H9 (cell line): ENCODE data around the gene CSTPP1. TPM values are rescaled to one million over a fixed set of nuclear protein-coding genes. Genes with fewer than 3 reads are reported as not detected.
A peak's percentile ranks its signal among the peaks of the same experiment; 100 is the strongest.

Experiments used
- DNase-seq: peaks from one replicate; pipeline ENCODE4 v3.0.0-alpha.2; 2017
- H2AFZ ChIP-seq: one replicate; pipeline ENCODE4 v1.6.1; 2013; ENCODE audit warnings: mild to moderate bottlenecking, low read length, control low read depth, moderate library complexity
- H2AK5ac ChIP-seq: 2 replicates; pipeline ENCODE4 v1.6.1; 2013; ENCODE audit warnings: low read length, control low read depth, mixed read lengths; ENCODE audit not compliant: insufficient read length
- H2BK120ac ChIP-seq: one replicate; pipeline ENCODE4 v1.6.1; 2013; ENCODE audit warnings: low read depth, mild to moderate bottlenecking, low read length, control low read depth, inconsistent platforms; ENCODE audit not compliant: poor library complexity, severe bottlenecking
- H2BK12ac ChIP-seq: 2 replicates; pipeline ENCODE4 v1.6.1; 2013; ENCODE audit warnings: low read length, control low read depth, mixed read lengths, low read depth; ENCODE audit not compliant: insufficient read length
- H2BK15ac ChIP-seq: 2 replicates; pipeline ENCODE4 v1.6.1; 2013; ENCODE audit warnings: low read depth, low read length, control low read depth
- H2BK20ac ChIP-seq: one replicate; pipeline ENCODE4 v1.6.1; 2013; ENCODE audit warnings: low read depth, mild to moderate bottlenecking, low read length, control low read depth, inconsistent platforms; ENCODE audit not compliant: poor library complexity, severe bottlenecking
- H2BK5ac ChIP-seq: 2 replicates; pipeline ENCODE4 v1.6.1; 2013; ENCODE audit warnings: low read length, control low read depth, mixed read lengths; ENCODE audit not compliant: insufficient read length
- H3K14ac ChIP-seq: 2 replicates; pipeline ENCODE4 v1.6.1; 2013; ENCODE audit warnings: low read length, control low read depth; ENCODE audit not compliant: insufficient read depth
- H3K18ac ChIP-seq: 2 replicates; pipeline ENCODE4 v1.6.1; 2013; ENCODE audit warnings: low read depth, mild to moderate bottlenecking, mixed read lengths, low read length, control low read depth; ENCODE audit not compliant: insufficient read length
- H3K23ac ChIP-seq: 2 replicates; pipeline ENCODE4 v1.6.1; 2013; ENCODE audit warnings: low read length, control low read depth, mixed read lengths, low read depth; ENCODE audit not compliant: insufficient read length
- H3K23me2 ChIP-seq: 2 replicates; pipeline ENCODE4 v1.6.1; 2013; ENCODE audit warnings: low read depth, mild to moderate bottlenecking, mixed read lengths, low read length, control low read depth; ENCODE audit not compliant: insufficient read length, poor library complexity, severe bottlenecking
- H3K27ac ChIP-seq: 2 replicates; pipeline ENCODE4 v1.5.1; 2013; ENCODE audit warnings: low read length, control low read depth, mixed read lengths, low read depth; ENCODE audit not compliant: insufficient read length
- H3K27me3 ChIP-seq: 2 replicates; pipeline ENCODE4 v1.6.1; 2013; ENCODE audit warnings: low read length, control low read depth, inconsistent platforms; ENCODE audit not compliant: insufficient read depth
- H3K4ac ChIP-seq: 2 replicates; pipeline ENCODE4 v1.6.1; 2013; ENCODE audit warnings: low read depth, mild to moderate bottlenecking, control low read depth, inconsistent platforms, low read length, moderate library complexity
- H3K4me1 ChIP-seq: 2 replicates; pipeline ENCODE4 v1.6.1; 2013; ENCODE audit warnings: low read length, control low read depth, inconsistent platforms; ENCODE audit not compliant: insufficient read depth
- H3K4me2 ChIP-seq: 2 replicates; pipeline ENCODE4 v1.6.1; 2013; ENCODE audit warnings: low read length, control low read depth, mixed read lengths; ENCODE audit not compliant: insufficient read length, insufficient read depth
- H3K56ac ChIP-seq: 2 replicates; pipeline ENCODE4 v1.6.1; 2013; ENCODE audit warnings: low read depth, mild to moderate bottlenecking, mixed read lengths, low read length, control low read depth; ENCODE audit not compliant: insufficient read length
- H3K79me1 ChIP-seq: 2 replicates; pipeline ENCODE4 v1.6.1; 2013; ENCODE audit warnings: low read depth, mild to moderate bottlenecking, moderate library complexity, low read length, control low read depth, inconsistent platforms; ENCODE audit not compliant: insufficient read depth, poor library complexity, severe bottlenecking
- H3K79me2 ChIP-seq: 2 replicates; pipeline ENCODE4 v1.6.1; 2013; ENCODE audit warnings: low read length, control low read depth, inconsistent platforms; ENCODE audit not compliant: insufficient read depth
- H3K9ac ChIP-seq: 2 replicates; pipeline ENCODE4 v1.6.1; 2013; ENCODE audit warnings: low read length, control low read depth, mixed read lengths; ENCODE audit not compliant: insufficient read length; ENCODE audit errors: extremely low read depth
- H3K9me3 ChIP-seq: one replicate; pipeline ENCODE4 v1.6.1; 2013; ENCODE audit warnings: low read depth, low read length, inconsistent platforms; ENCODE audit not compliant: control insufficient read depth
- H3T11ph ChIP-seq: one replicate; pipeline ENCODE4 v1.6.1; 2013; ENCODE audit warnings: mild to moderate bottlenecking, low read length, control low read depth, inconsistent platforms
- H4K20me1 ChIP-seq: one replicate; pipeline ENCODE4 v1.6.1; 2013; ENCODE audit not compliant: control insufficient read depth, insufficient read length, insufficient read depth
- H4K5ac ChIP-seq: 2 replicates; pipeline ENCODE4 v1.6.1; 2013; ENCODE audit warnings: low read depth, mild to moderate bottlenecking, mixed read lengths, low read length, control low read depth; ENCODE audit not compliant: insufficient read length
- H4K8ac ChIP-seq: replicated peaks from 2 replicates; pipeline ENCODE4 v1.6.1; 2013; ENCODE audit warnings: low read length, control low read depth, mixed read lengths, low read depth; ENCODE audit not compliant: insufficient read length
- H4K91ac ChIP-seq: 2 replicates; pipeline ENCODE4 v1.6.1; 2013; ENCODE audit warnings: low read depth, mild to moderate bottlenecking, moderate library complexity, mixed read lengths, low read length, control low read depth; ENCODE audit not compliant: insufficient read length
- H3K27ac Mint-ChIP-seq, 3 experiments: 2 replicates in 2 of 3; 3 replicates in 1 of 3; pipeline ENCODE4 v1.8.0; 2020 to 2021; ENCODE audit warnings: mixed read lengths in 3 of 3, mild to moderate bottlenecking in 1 of 3, moderate library complexity in 1 of 3
- H3K27me3 Mint-ChIP-seq: 2 replicates; pipeline ENCODE4 v1.8.0; 2021; ENCODE audit warnings: low read depth, mild to moderate bottlenecking, moderate library complexity, mixed read lengths
- H3K36me3 Mint-ChIP-seq, 3 experiments: 2 replicates in 2 of 3; 3 replicates in 1 of 3; pipeline ENCODE4 v1.8.0; 2020 to 2021; ENCODE audit warnings: low read depth in 3 of 3, mixed read lengths in 3 of 3; ENCODE audit not compliant: insufficient read depth in 1 of 3
- H3K4me1 Mint-ChIP-seq, 2 experiments: 2 replicates each; pipeline ENCODE4 v1.8.0; 2020; ENCODE audit warnings: mixed read lengths in 2 of 2
- H3K4me3 Mint-ChIP-seq, 2 experiments: 2 replicates in 1 of 2; 3 replicates in 1 of 2; pipeline ENCODE4 v1.8.0; 2020 to 2021; ENCODE audit warnings: mild to moderate bottlenecking in 2 of 2, mixed read lengths in 2 of 2, moderate library complexity in 1 of 2
- H3K9me3 Mint-ChIP-seq, 2 experiments: 2 replicates in 1 of 2; 3 replicates in 1 of 2; pipeline ENCODE4 v1.8.0; 2020; ENCODE audit warnings: mild to moderate bottlenecking in 2 of 2, mixed read lengths in 2 of 2, moderate library complexity in 1 of 2
- CTCF ChIP-seq: fragments of 200-600 bp; sonication (generic); conservative IDR thresholded peaks from 3 replicates; pipeline ENCODE4 v1.8.0; 2021; ENCODE audit warnings: antibody characterized with exemption, mild to moderate bottlenecking
- WGBS: extraction: QIAGEN DNeasy Blood & Tissue Kit; methylation state at CpG from one replicate; pipeline ENCODE4 v1.1.7; 2013; ENCODE audit warnings: missing lambda C conversion rate, low lambda C conversion rate, mixed read lengths; ENCODE audit not compliant: insufficient read length; ENCODE audit errors: extremely low coverage; 5-methylcytosine and 5-hydroxymethylcytosine counted together
- total RNA-seq: library from RNA; stranded (reverse); gene quantifications from 2 replicates; pipeline ENCODE4 v1.2.1, GENCODE V29; 2021

CSTPP1 gene
- total RNA-seq, 1 experiment from 2014 or later = 21.2 TPM

- peaks cover 12% of the 10 kb centered on the region; the same call in 1 of the 2 replicates for H3K4me1 ChIP-seq
- no peak overlapping the region for H2BK5ac ChIP-seq
- Mint-ChIP-seq H3K4me1 (peaks cover 22 to 34% of the 10 kb centered on the region in 2 experiments), H3K27me3 (no peaks in the 10 kb centered on the region), H3K36me3 (no peaks in the 10 kb centered on the region; a peak in 1 of 7 replicates), H3K9me3 (no peaks in the 10 kb centered on the region), H3K4me3 (no peak overlapping the region), H3K27ac (no peak overlapping the region)
- no peak overlapping the region for H2BK15ac ChIP-seq
- no CpG with 5 or more reads among the region's 2 CpGs for WGBS
- H3K23ac ChIP-seq = no peak overlapping the region
- no peak overlapping the region for H2AFZ ChIP-seq
- H3K4ac ChIP-seq = no peak overlapping the region
- H3K9ac ChIP-seq = no peak overlapping the region
- no peak overlapping the region for H3T11ph ChIP-seq
- H3K23me2 ChIP-seq = no peaks in the 10 kb centered on the region
- H3K14ac ChIP-seq = no peak overlapping the region
- H2BK120ac ChIP-seq = no peak overlapping the region
- no peak overlapping the region for H2BK12ac ChIP-seq
- no peaks in the 10 kb centered on the region for H3K9me3 ChIP-seq
- no peak overlapping the region for H3K27ac ChIP-seq
- no peak overlapping the region for H4K5ac ChIP-seq
- no peaks in the 10 kb centered on the region for H4K20me1 ChIP-seq
- TF ChIP-seq CTCF = no peak
- H3K79me2 ChIP-seq = no peaks in the 10 kb centered on the region
- no peak overlapping the region for H3K56ac ChIP-seq
- H2BK20ac ChIP-seq = no peak overlapping the region
- no peak overlapping the region for H3K4me2 ChIP-seq
- peak overlapping the region; percentile 47 for H3K18ac ChIP-seq
- DNase-seq = no peak
- peak overlapping the region; percentile 25 for H2AK5ac ChIP-seq
- no peak overlapping the region for H4K8ac ChIP-seq
- H4K91ac ChIP-seq = no peak overlapping the region
- H3K27me3 ChIP-seq = no peaks in the 10 kb centered on the region
- no peaks in the 10 kb centered on the region for H3K79me1 ChIP-seq
These were observed 194.6 kb downstream of the CSTPP1 start for GRCh38 chr11:47131136-47131535.
